ENCODE data around the gene TM2D1.
A peak's percentile ranks its signal among the peaks of the same experiment; 100 is the strongest.

The TM2D1 gene

DNA sequence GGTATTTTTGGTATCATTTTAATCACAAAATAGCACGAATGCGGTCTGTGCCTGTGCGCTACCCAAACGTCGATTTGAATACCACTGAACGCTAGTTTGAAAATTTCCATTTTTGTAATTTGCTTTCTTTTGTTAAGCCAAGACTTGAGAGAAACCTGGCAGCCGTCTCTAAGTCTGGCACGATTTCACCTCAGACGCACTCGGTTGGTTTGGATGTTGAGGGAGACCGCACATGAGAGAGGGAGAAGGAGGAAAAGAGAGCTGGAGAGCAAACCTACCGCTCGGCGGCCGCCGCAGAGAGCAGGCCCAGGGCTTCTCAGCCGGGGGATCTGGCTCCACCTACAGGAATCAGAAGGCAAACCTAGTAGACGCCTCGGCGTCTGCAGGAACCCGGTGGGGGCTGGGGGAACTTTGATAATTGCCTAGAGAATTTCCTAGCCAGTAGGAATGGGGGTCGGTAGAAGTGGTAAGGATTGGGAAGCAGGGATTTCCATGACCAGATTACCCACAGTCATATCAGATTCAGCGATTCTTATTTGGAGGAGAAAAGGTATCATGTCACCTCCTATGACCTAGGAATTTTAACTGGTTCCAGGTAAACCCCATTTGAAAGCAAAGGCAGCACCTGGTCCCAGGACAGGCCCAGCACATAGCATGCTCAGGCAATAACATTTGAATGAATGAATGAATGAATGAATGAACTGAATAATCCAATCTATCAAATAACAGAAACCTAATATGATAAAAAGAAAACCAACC, 83.2 kb downstream of the TM2D1 start:
- peak; percentile 29 for DNase-seq

DNA sequence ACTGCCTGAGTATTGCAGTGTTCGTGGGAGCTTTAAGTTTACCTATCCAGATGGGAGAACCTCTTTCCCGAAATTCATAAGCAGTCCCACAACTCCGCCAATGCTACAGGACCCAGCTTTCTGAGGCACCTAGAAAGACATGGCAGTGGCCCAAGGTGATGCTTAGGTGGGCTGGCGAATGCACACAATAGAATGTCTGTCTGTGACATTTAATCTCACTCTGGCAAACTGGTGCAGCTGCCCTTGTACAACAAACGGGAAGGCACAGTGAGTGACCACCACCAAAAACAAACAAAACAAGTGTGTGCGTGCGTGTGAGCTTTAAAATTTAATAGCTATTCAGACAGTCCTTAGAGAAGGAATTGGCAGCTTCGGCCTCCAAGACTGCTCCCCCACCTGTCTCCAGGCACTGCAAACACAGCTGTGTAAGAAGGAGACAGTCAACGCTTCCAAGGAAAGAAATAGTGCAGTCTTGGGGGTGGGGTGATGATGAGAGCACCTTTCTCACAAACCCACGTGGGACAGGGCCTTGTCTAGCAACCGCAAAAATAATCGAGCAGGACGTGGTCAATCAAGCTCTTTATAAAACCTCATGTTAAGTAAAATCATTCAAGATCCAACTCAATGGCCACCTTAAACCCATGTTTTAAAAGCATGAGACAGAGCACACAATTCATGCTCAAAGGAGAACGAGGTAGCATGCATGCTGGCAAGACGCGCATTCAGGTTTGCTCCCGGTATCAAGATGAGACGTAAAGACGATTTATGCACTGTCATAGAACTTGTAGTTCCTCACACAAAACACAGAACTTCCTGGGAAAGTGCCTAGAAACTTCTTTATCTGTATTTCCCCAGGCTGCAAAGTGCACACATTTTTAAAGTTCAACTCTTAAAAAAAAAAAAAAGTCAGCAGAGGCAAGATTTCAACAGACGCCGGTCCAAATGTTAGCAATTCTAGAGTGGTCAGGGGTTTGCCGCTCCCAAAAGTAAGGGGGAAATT, 84.1 kb downstream of the TM2D1 start:
- DNase-seq, result no peak

DNA sequence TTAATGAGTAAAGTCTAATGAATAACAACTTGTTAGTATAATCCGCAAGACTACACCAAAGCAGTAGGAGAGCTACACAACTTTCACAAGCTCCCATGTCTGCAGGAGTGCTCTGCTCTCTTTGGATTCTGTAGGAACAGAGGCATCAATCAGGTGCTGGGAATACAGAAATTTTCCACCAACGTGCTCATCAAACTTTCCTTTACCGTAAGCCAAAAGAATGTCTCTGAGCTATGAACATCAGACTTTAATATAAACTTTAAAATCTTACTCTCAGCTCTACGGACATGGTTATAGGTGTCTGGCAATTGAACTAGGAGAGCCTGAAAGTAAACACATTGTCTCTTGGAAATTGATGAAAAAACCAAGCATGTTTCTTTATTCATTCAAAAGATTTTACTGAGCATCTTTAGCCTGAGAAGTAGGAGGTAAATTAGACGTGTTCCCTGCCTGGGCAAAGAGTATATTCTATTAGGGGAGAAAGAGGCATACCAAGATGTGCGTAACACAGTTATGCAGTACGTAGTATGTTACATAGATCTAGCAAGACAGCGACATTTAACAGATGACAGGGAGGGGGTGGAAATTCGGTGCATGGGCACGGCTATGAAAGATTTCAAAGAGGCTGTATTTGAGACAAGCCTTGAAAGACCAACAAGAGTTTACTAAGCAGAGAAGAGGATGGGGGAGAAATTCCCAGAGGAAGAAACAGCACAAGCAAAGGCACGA, 85.2 kb downstream of the TM2D1 start:
- no peak for DNase-seq

GRCh38 chr1:61638911-61639605, 85.9 kb downstream of the TM2D1 start:
- no peak for DNase-seq

GRCh38 chr1:61638296-61638695, 86.6 kb downstream of the TM2D1 start:
- no peak for DNase-seq

DNA sequence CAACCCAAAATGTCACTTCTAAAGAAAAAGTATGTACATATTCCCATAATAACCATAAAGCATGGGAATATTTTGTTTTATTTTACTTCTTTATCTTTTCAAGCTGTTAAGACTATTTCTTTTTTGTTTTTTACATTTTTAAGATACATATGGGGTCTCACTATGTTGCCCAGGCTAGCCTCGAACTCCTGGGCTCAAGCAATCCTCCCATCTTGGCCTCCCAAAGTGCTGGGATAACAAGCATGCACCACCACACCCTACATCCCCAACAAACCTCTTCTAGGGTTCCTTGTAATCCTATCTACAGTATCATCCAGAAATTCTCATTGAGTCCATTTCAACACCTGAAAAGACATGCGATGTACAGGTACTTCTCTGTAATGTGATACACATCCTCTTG, 87.5 kb downstream of the TM2D1 start:
- DNase-seq, result no peak

DNA sequence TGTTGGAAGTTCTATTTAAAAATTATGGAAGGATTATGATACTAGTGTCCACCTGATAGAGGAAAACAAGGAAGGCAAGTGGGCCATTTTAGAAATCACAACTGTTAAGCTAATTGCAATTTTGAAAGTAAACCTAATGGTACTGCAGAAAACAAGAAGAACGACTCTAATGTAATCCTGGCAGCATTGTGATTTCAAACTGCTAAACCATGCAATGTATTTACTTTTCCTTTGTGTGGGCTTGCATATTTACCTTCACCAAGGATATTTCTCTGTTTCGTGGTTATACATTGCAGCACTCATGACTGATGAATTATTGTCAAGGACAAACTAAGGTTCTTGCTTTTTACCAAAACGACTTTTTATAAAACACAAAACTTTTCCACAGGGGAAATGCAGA, 88.1 kb downstream of the TM2D1 start:
- no peak for DNase-seq

DNA sequence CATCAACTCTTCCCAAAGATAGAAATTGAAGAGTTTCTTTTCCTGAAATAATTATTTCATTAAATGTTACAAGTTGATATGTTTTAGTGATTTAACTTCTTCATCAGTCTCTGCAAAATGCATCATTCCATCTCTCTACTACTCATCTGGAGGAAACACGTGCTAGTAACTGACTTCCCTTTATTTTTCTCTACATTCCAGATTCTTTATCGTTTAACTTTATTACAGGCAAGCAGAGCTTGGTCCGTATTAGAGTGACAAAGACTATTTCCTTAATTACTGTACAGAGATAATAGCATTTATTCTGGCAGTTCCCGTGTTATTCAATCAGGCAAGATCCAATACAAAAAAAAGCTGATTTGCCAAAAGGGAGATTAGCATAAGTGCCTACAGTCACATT, 88.6 kb downstream of the TM2D1 start:
- no peak for DNase-seq

GRCh38 chr1:61635557-61635956, 89.4 kb downstream of the TM2D1 start:
- DNase-seq, result no peak

GRCh38 chr1:61631436-61631835, 93.5 kb downstream of the TM2D1 start:
- no peak for DNase-seq

All from central memory CD4-positive, alpha-beta T cell (primary cell).